ENCODE data around the gene ACOXL. TPM values are rescaled to one million over a fixed set of nuclear protein-coding genes. Genes with fewer than 3 reads are reported as not detected.

Gene ACOXL
- total and polyA plus RNA-seq, 2 experiments from 2014 or later, result not detected

DNA sequence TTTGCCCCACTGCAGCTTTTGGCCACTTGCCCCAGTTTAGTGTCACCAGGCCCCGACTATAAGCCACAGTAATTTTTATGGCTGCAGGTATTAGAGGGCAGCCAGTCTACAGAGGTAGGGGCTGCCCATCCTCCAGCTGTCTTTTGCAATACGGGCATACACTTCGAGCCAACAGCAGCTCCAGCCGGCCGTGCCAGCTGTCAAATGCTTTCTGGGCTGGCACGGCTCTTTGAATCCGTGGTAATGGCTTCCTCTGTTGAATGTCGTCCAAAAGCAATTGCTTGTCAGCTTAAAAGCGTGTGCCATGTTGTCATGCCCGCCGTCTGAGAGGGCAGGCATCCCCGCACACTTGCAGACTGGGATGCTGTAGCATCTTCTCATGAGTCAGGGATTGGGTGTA is 429.6 kb downstream of the ACOXL start:
- Histone ChIP-seq H3K9ac (no peak overlapping the region), H3K4me3 (no peak overlapping the region), H3K4me1 (ENCODE audit: insufficient read depth) (peaks cover 25% of the 10 kb centered on the region), H3F3A (ENCODE audit: insufficient read depth) (peaks cover 9% of the 10 kb centered on the region; the same call in 1 of the 2 replicates), H2AFZ (no peak overlapping the region), H3K27me3 (replicated peaks; ENCODE audit: insufficient read depth) (no peaks in the 10 kb centered on the region), H3K9me2 (ENCODE audit: insufficient read depth) (no peaks in the 10 kb centered on the region), H3K36me3 (ENCODE audit: low read depth) (no peaks in the 10 kb centered on the region), H3K9me3 (ENCODE audit: low read depth) (no peaks in the 10 kb centered on the region), H3K4me2 (ENCODE audit: unreplicated experiment) (no peak overlapping the region), H3K27ac (no peak overlapping the region), H4K20me1 (ENCODE audit: insufficient read depth) (no peaks in the 10 kb centered on the region), H3K79me2 (ENCODE audit: insufficient read depth) (no peaks in the 10 kb centered on the region)
- 83 to 89% methylated on average over 12 of the region's 12 CpGs for WGBS, 2 experiments (ENCODE audit: low coverage in 1 of 2, low lambda C conversion rate in 2 of 2, missing lambda C conversion rate in 2 of 2)
- DNase-seq, result no peak
- TF ChIP-seq EZH2 (IDR thresholded peaks at IDR 0.05; ENCODE audit: insufficient read depth, poor library complexity, severe bottlenecking) (no peak), EZH2phosphoT487 (IDR thresholded peaks at IDR 0.05; ENCODE audit: insufficient read depth, low read depth) (no peak)
- in situ Hi-C loops (cut with MboI), result no loop called here

- no peaks in the 10 kb centered on the region for H3K9me2 ChIP-seq (ENCODE audit: insufficient read depth)
- H3K9ac ChIP-seq, result no peak overlapping the region
- no peaks in the 10 kb centered on the region for H3K36me3 ChIP-seq (ENCODE audit: low read depth)
- no peak overlapping the region for H2AFZ ChIP-seq
- DNase-seq, result no peak
- H3K9me3 ChIP-seq (ENCODE audit: low read depth), result no peaks in the 10 kb centered on the region
- H3F3A ChIP-seq (ENCODE audit: insufficient read depth), result peaks cover 10% of the 10 kb centered on the region; the same call in 1 of the 2 replicates
- no peaks in the 10 kb centered on the region for H3K79me2 ChIP-seq (ENCODE audit: insufficient read depth)
- no peak overlapping the region for H3K4me2 ChIP-seq (ENCODE audit: unreplicated experiment)
- H3K27me3 ChIP-seq (replicated peaks; ENCODE audit: insufficient read depth), result no peaks in the 10 kb centered on the region
- in situ Hi-C loops (cut with MboI), result no loop called here
- no peak overlapping the region for H3K4me3 ChIP-seq
- H3K27ac ChIP-seq, result no peak overlapping the region
- TF ChIP-seq EZH2 (IDR thresholded peaks at IDR 0.05; ENCODE audit: insufficient read depth, poor library complexity, severe bottlenecking) (no peak), EZH2phosphoT487 (IDR thresholded peaks at IDR 0.05; ENCODE audit: insufficient read depth, low read depth) (no peak)
- peaks cover 26% of the 10 kb centered on the region for H3K4me1 ChIP-seq (ENCODE audit: insufficient read depth)
- no peaks in the 10 kb centered on the region for H4K20me1 ChIP-seq (ENCODE audit: insufficient read depth)
- 94 to 95% methylated on average over 12 of the region's 12 CpGs for WGBS, 2 experiments (ENCODE audit: low coverage in 1 of 2, low lambda C conversion rate in 2 of 2, missing lambda C conversion rate in 2 of 2)
Observed at GRCh38 chr2:111162718-111163331, 430.5 kb downstream of the ACOXL start.

DNA sequence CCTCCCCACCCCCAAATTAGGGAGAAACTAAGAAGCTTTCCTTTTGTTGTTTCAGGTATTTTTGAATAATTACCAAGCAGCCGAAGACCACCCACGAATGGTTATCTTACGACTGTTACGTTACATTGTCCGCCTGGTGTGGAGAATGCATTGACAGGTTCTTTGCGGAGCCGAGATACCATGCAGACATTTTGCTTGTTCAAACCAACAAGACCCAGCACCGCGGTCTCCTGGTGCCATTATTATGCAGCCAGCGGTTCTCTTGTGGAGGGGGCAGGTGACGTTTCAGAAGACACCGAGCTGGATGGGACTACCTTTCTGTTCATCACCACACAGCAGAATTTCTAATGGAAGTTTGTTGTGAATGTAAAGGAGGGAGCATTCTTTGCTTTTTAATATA is 431.7 kb downstream of the ACOXL start:
- Histone ChIP-seq H3K4me2 (ENCODE audit: unreplicated experiment) (no peak overlapping the region), H2AFZ (no peak overlapping the region), H3K27me3 (replicated peaks; ENCODE audit: insufficient read depth) (no peaks in the 10 kb centered on the region), H3K27ac (no peak overlapping the region), H3K9me3 (ENCODE audit: low read depth) (no peaks in the 10 kb centered on the region), H3K36me3 (ENCODE audit: low read depth) (no peaks in the 10 kb centered on the region), H4K20me1 (ENCODE audit: insufficient read depth) (no peaks in the 10 kb centered on the region), H3K4me1 (ENCODE audit: insufficient read depth) (peaks cover 31% of the 10 kb centered on the region), H3K79me2 (ENCODE audit: insufficient read depth) (no peaks in the 10 kb centered on the region), H3K9ac (no peak overlapping the region), H3K4me3 (no peak overlapping the region), H3K9me2 (ENCODE audit: insufficient read depth) (no peaks in the 10 kb centered on the region), H3F3A (ENCODE audit: insufficient read depth) (peaks cover 15% of the 10 kb centered on the region; the same call in 1 of the 2 replicates)
- TF ChIP-seq EZH2 (IDR thresholded peaks at IDR 0.05; ENCODE audit: insufficient read depth, poor library complexity, severe bottlenecking) (no peak), EZH2phosphoT487 (IDR thresholded peaks at IDR 0.05; ENCODE audit: insufficient read depth, low read depth) (no peak)
- in situ Hi-C loops (cut with MboI), result no loop called here
- WGBS, 2 experiments (ENCODE audit: low coverage in 1 of 2, low lambda C conversion rate in 2 of 2, missing lambda C conversion rate in 2 of 2), result 91 to 92% methylated on average over 12 of the region's 12 CpGs
- no peak for DNase-seq

GRCh38 chr2:111165084-111165483 is 432.7 kb downstream of the ACOXL start:
- Histone ChIP-seq H3K4me3 (no peak overlapping the region), H3K9me2 (ENCODE audit: insufficient read depth) (no peaks in the 10 kb centered on the region), H3K4me1 (ENCODE audit: insufficient read depth) (peaks cover 21% of the 10 kb centered on the region), H3K27ac (no peak overlapping the region), H3K27me3 (replicated peaks; ENCODE audit: insufficient read depth) (no peaks in the 10 kb centered on the region), H3K79me2 (ENCODE audit: insufficient read depth) (no peaks in the 10 kb centered on the region), H3K4me2 (ENCODE audit: unreplicated experiment) (no peak overlapping the region), H4K20me1 (ENCODE audit: insufficient read depth) (no peaks in the 10 kb centered on the region), H3K9ac (no peak overlapping the region), H3F3A (ENCODE audit: insufficient read depth) (peaks cover 15% of the 10 kb centered on the region; the same call in 1 of the 2 replicates), H3K36me3 (ENCODE audit: low read depth) (no peaks in the 10 kb centered on the region), H2AFZ (no peak overlapping the region), H3K9me3 (ENCODE audit: low read depth) (no peaks in the 10 kb centered on the region)
- TF ChIP-seq EZH2 (IDR thresholded peaks at IDR 0.05; ENCODE audit: insufficient read depth, poor library complexity, severe bottlenecking) (no peak), EZH2phosphoT487 (IDR thresholded peaks at IDR 0.05; ENCODE audit: insufficient read depth, low read depth) (no peak)
- WGBS, 2 experiments (ENCODE audit: low coverage in 1 of 2, low lambda C conversion rate in 2 of 2, missing lambda C conversion rate in 2 of 2), result 90% methylated on average over 7 of the region's 7 CpGs
- no peak for DNase-seq
- in situ Hi-C loops (cut with MboI), result no loop called here
